Stimulated activated naive CD4-positive, alpha-beta T cell (primary cell): Measurements from ENCODE around the gene USH2A.

Experiments used
- DNase-seq, 6 experiments: peaks; one replicate each; lab custom pipeline; 2025; lab: John Stamatoyannopoulos, UW

USH2A gene

GRCh38 chr1:215643592-215644321 lies 779.5 kb downstream of the USH2A start:
- DNase-seq: no peak

GRCh38 chr1:215640429-215641148 lies 782.7 kb downstream of the USH2A start:
- no peak for DNase-seq

- DNase-seq: no peak
Observed at GRCh38 chr1:215637041-215637573, 786.1 kb downstream of the USH2A start.

- no peak for DNase-seq
Observed at GRCh38 chr1:215636258-215636965, 786.8 kb downstream of the USH2A start.

- no peak for DNase-seq
Observed at GRCh38 chr1:215635827-215636226, 787.4 kb downstream of the USH2A start.

- no peak for DNase-seq
Observed at GRCh38 chr1:215631489-215631888, 791.8 kb downstream of the USH2A start.

- no peak for DNase-seq
Observed at GRCh38 chr1:215631040-215631439, 792.2 kb downstream of the USH2A start.

- DNase-seq: no peak
Observed at GRCh38 chr1:215625949-215626348, 797.3 kb downstream of the USH2A start.

GRCh38 chr1:215623162-215623561 lies 800.1 kb downstream of the USH2A start:
- no peak for DNase-seq

GRCh38 chr1:215617979-215618378 lies 805.3 kb downstream of the USH2A start:
- no peak for DNase-seq

GRCh38 chr1:215612391-215612790 lies 810.9 kb downstream of the USH2A start:
- DNase-seq: no peak

GRCh38 chr1:215608646-215609045 lies 814.6 kb downstream of the USH2A start:
- no peak for DNase-seq

GRCh38 chr1:215607412-215607811 lies 815.8 kb downstream of the USH2A start:
- DNase-seq: no peak

GRCh38 chr1:215606564-215607168 lies 816.6 kb downstream of the USH2A start:
- no peak for DNase-seq

GRCh38 chr1:215606036-215606435 lies 817.2 kb downstream of the USH2A start:
- no peak for DNase-seq

- DNase-seq: no peak
Observed at GRCh38 chr1:215605011-215605621, 818.1 kb downstream of the USH2A start.

GRCh38 chr1:215603319-215603718 lies 819.9 kb downstream of the USH2A start:
- no peak for DNase-seq

- no peak for DNase-seq
Observed at GRCh38 chr1:215601276-215601675, 822.0 kb downstream of the USH2A start.

GRCh38 chr1:215600867-215601266 lies 822.4 kb downstream of the USH2A start:
- DNase-seq: no peak

GRCh38 chr1:215600258-215600792 lies 822.9 kb downstream of the USH2A start:
- DNase-seq: no peak

GRCh38 chr1:215599418-215600074 lies 823.7 kb downstream of the USH2A start:
- DNase-seq: no peak
